GM21717 (cell line): ENCODE results near the gene CCDC97.
"Not testable (repeated sequence)": the region's sequence is repeated elsewhere in the genome, so short reads cannot be mapped to it uniquely, and the experiment has no call there.

Experiments used
- ATAC-seq: cut with Tn5 transposase; IDR thresholded peaks from one replicate; pipeline ENCODE4 v1.9.1; 2021; ENCODE audit warnings: mild to moderate bottlenecking, moderate library complexity; ENCODE audit not compliant: unreplicated experiment

CCDC97 gene

GRCh38 chr19:41310033-41310831 lies at the start of gene CCDC97:
Gene CCDC97, plus strand, starts transcription at chr19:41310172. Its CDS starts 139 bp downstream, at chr19:41310311.
- peak; percentile 46 for ATAC-seq

- no peak for ATAC-seq
These were observed 48.3 kb upstream of the CCDC97 start for GRCh38 chr19:41261474-41262190.

- ATAC-seq = peak; percentile 5
These were observed 46.7 kb upstream of the CCDC97 start for GRCh38 chr19:41263042-41263849.

- ATAC-seq = peak; percentile 59
These were observed 46.0 kb upstream of the CCDC97 start, which contains the start of gene HNRNPUL1 for GRCh38 chr19:41263850-41264580. Gene HNRNPUL1, plus strand, starts transcription at chr19:41264372. Its CDS starts 132 bp downstream, at chr19:41264504.

GRCh38 chr19:41264581-41265394 lies 45.2 kb upstream of the CCDC97 start:
- ATAC-seq = no peak

GRCh38 chr19:41265395-41266153 lies 44.4 kb upstream of the CCDC97 start:
- no peak for ATAC-seq

- ATAC-seq = no peak
These were observed 40.9 kb upstream of the CCDC97 start for GRCh38 chr19:41269055-41269454.

- no peak for ATAC-seq
These were observed 40.4 kb upstream of the CCDC97 start for GRCh38 chr19:41269571-41269970.

- no peak for ATAC-seq
These were observed 36.9 kb upstream of the CCDC97 start for GRCh38 chr19:41273076-41273475.

GRCh38 chr19:41274802-41275201 lies 35.2 kb upstream of the CCDC97 start:
- no peak for ATAC-seq

GRCh38 chr19:41276231-41276630 lies 33.7 kb upstream of the CCDC97 start:
- no peak for ATAC-seq

- no peak for ATAC-seq
These were observed 31.5 kb upstream of the CCDC97 start for GRCh38 chr19:41278478-41278877.

- no peak for ATAC-seq
These were observed 21.1 kb upstream of the CCDC97 start for GRCh38 chr19:41288673-41289530.

- ATAC-seq = not testable (repeated sequence)
These were observed 20.2 kb upstream of the CCDC97 start for GRCh38 chr19:41289814-41290213.

GRCh38 chr19:41294393-41294792 lies 15.6 kb upstream of the CCDC97 start:
- no peak for ATAC-seq

GRCh38 chr19:41295499-41295898 lies 14.5 kb upstream of the CCDC97 start:
- ATAC-seq = no peak

GRCh38 chr19:41296433-41296871 lies 13.5 kb upstream of the CCDC97 start:
- ATAC-seq = no peak
